Endothelial cell of umbilical vein (primary cell): ENCODE results near the gene MAMDC4. TPM values are rescaled to one million over a fixed set of nuclear protein-coding genes. Genes with fewer than 3 reads are reported as not detected.

Source experiments
- BruUV-seq: library from RNA; stranded (reverse); fragments of 400-500 nt; replicated peaks from 2 replicates; lab custom pipeline; 2021; lab: Mats Ljungman, UMichigan
- CTCF ChIA-PET: fragments of 300-600, 350-600 bp; sonication (Branson Sonifier 250); formaldehyde crosslinking; loops from one replicate; lab custom pipeline; 2021; ENCODE audit warnings: antibody characterized with exemption, inconsistent platforms; lab: Charles Lee
- POLR2A ChIA-PET: fragments of 300-600, 350-600 bp; sonication (Branson Sonifier 250); formaldehyde crosslinking; loops from one replicate; lab custom pipeline; 2021; ENCODE audit warnings: antibody characterized with exemption, inconsistent platforms; lab: Charles Lee
- DNase-seq: peaks from one replicate; pipeline ENCODE4 v3.0.0-alpha.2; 2011; ENCODE audit warnings: low read depth, low spot score
- FAIRE-seq: peaks from 2 replicates; lab custom pipeline; 2011; peaks lifted over from hg19 to GRCh38; lab: Jason Lieb, UNC
- H2AFZ ChIP-seq: 2 replicates; pipeline ENCODE4 v1.6.0; 2012; ENCODE audit warnings: low read depth, low read length, control low read depth, inconsistent platforms
- H3K27ac ChIP-seq: 2 replicates; pipeline ENCODE4 v1.5.1; 2011; ENCODE audit warnings: low read depth, mild to moderate bottlenecking, control low read depth, low read length, moderate library complexity; ENCODE audit not compliant: insufficient read depth
- H3K27me3 ChIP-seq, 2 experiments: 2 replicates each; pipeline versions ENCODE4 v1.6.0 to v1.6.1; 2011; ENCODE audit warnings: low read length in 2 of 2, mixed read lengths in 1 of 2; ENCODE audit not compliant: control insufficient read depth in 2 of 2, insufficient read depth in 2 of 2
- H3K36me3 ChIP-seq, 2 experiments: 2 replicates in 1 of 2; 3 replicates in 1 of 2; pipeline ENCODE4 v1.5.1; 2011; ENCODE audit warnings: low read length in 2 of 2, mild to moderate bottlenecking in 1 of 2, moderate library complexity in 1 of 2; ENCODE audit not compliant: control insufficient read depth in 2 of 2, insufficient read depth in 2 of 2; ENCODE audit errors: extremely low read depth in 1 of 2
- H3K4me1 ChIP-seq: 3 replicates; pipeline ENCODE4 v1.5.1; 2011; ENCODE audit warnings: mild to moderate bottlenecking, low read length; ENCODE audit not compliant: control insufficient read depth, insufficient read depth; ENCODE audit errors: extremely low read depth
- H3K4me2 ChIP-seq: 2 replicates; pipeline ENCODE4 v1.6.1; 2011; ENCODE audit warnings: low read length, control low read depth, mixed read lengths; ENCODE audit not compliant: insufficient read depth
- H3K4me3 ChIP-seq, 3 experiments: fragments of 200-600 bp in 1 of 3; sonication (generic), shearing (Covaris generic) in 1 of 3; replicated peaks in 1 of 3; 2 replicates each; pipeline ENCODE4 v1.5.1; 2011 to 2016; ENCODE audit warnings: control low read depth in 3 of 3, low read length in 3 of 3, mild to moderate bottlenecking in 2 of 3, inconsistent platforms in 1 of 3, low read depth in 1 of 3, moderate library complexity in 1 of 3; ENCODE audit not compliant: insufficient read depth in 1 of 3
- H3K79me2 ChIP-seq: 2 replicates; pipeline ENCODE4 v1.6.0; 2012; ENCODE audit warnings: low read length, inconsistent platforms; ENCODE audit not compliant: control insufficient read depth, insufficient read depth
- H3K9ac ChIP-seq: replicated peaks from 2 replicates; pipeline ENCODE3; 2011; ENCODE audit warnings: low read length, control low read depth; ENCODE audit not compliant: insufficient read depth; ENCODE audit errors: extremely low read depth
- H3K9me1 ChIP-seq: replicated peaks from 3 replicates; pipeline ENCODE4 v1.6.0; 2011; ENCODE audit warnings: mild to moderate bottlenecking, low read length; ENCODE audit not compliant: control insufficient read depth, insufficient read depth; ENCODE audit errors: extremely low read depth
- H3K9me3 ChIP-seq: replicated peaks from 2 replicates; pipeline ENCODE4 v1.5.1; 2012; ENCODE audit warnings: low read length, inconsistent platforms; ENCODE audit not compliant: control insufficient read depth, insufficient read depth
- H4K20me1 ChIP-seq: replicated peaks from 2 replicates; pipeline ENCODE3; 2011; ENCODE audit warnings: mild to moderate bottlenecking, low read length; ENCODE audit not compliant: control insufficient read depth, insufficient read depth; ENCODE audit errors: extremely low read depth
- EZH2 ChIP-seq: IDR thresholded peaks from 2 replicates; pipeline ENCODE4 v1.6.1; 2012; ENCODE audit warnings: borderline replicate concordance, low read depth, mild to moderate bottlenecking, moderate library complexity, low read length, inconsistent platforms; ENCODE audit not compliant: severe bottlenecking
- FOS ChIP-seq: IDR thresholded peaks from 2 replicates; pipeline ENCODE4 v1.6.1; 2011; ENCODE audit warnings: mild to moderate bottlenecking, low read length, moderate library complexity, borderline replicate concordance; ENCODE audit not compliant: insufficient read depth
- GATA2 ChIP-seq: IDR thresholded peaks from 2 replicates; pipeline ENCODE4 v1.7.0; 2011; ENCODE audit warnings: low read depth, mild to moderate bottlenecking, moderate library complexity, mixed read lengths, low read length; ENCODE audit not compliant: insufficient read length, insufficient read depth
- JUN ChIP-seq: IDR thresholded peaks from 2 replicates; pipeline ENCODE4 v1.6.1; 2011; ENCODE audit warnings: borderline replicate concordance, low read depth; ENCODE audit not compliant: insufficient read length, insufficient read depth
- MYC ChIP-seq: IDR thresholded peaks from one replicate; pipeline ENCODE4 v1.6.1; 2011; ENCODE audit warnings: mild to moderate bottlenecking, low read depth, low read length
- POLR2A ChIP-seq: IDR thresholded peaks from 2 replicates; pipeline ENCODE4 v1.6.1; 2012; ENCODE audit warnings: low read depth, mild to moderate bottlenecking, control low read depth, low read length
- POLR2AphosphoS5 ChIP-seq: IDR thresholded peaks from 2 replicates; pipeline ENCODE4 v1.6.1; 2012; ENCODE audit warnings: low read depth, mild to moderate bottlenecking, control low read depth, low read length, moderate library complexity; ENCODE audit not compliant: insufficient read depth
- dilution Hi-C: fragments of 300-500 bp; cut with MboI; formaldehyde crosslinking; loops from one replicate; pipeline ENCODE4 v1.15.0; 2019; ENCODE audit warnings: low sequenced_read_pairs; ENCODE audit not compliant: extremely low pct_ligation_motif_present
- intact Hi-C: fragments of 100-400 bp; cut with micrococcal nuclease; formaldehyde crosslinking; loops from one replicate; pipeline ENCODE4 v1.10.0; 2022
- polyA plus RNA-seq, 4 experiments: library from polyadenylated mRNA; depleted of rRNA in 3 of 4; stranded (reverse) in 3 of 4; unstranded in 1 of 4; fragments of >200 nt; gene quantifications; 2 replicates each; pipeline versions ENCODE4 v1.2.1 to v1.2.3, GENCODE V29; 2011 to 2012; ENCODE audit warnings: missing spikeins in 1 of 4
- total RNA-seq: library from RNA; stranded (reverse); gene quantifications from 2 replicates; pipeline ENCODE4 v1.2.3, GENCODE V29; 2021
- TF ChIP-seq, protein P1 (sequence below), 2 donors: IDR thresholded peaks; 1 replicate in 1 of 2; 2 replicates in 1 of 2; pipeline ENCODE4 v1.5.1; 2011; ENCODE audit warnings: low read length in 2 of 2, mild to moderate bottlenecking in 2 of 2, moderate library complexity in 2 of 2, control low read depth in 1 of 2, inconsistent platforms in 1 of 2, low read depth in 1 of 2; ENCODE audit not compliant: insufficient read depth in 1 of 2; ENCODE audit errors: extremely low read depth in 1 of 2
- TF ChIP-seq, protein P2 (sequence below): IDR thresholded peaks from 2 replicates; pipeline ENCODE4 v1.6.1; 2011; ENCODE audit not compliant: insufficient read depth, insufficient read length

The MAMDC4 gene
- total and polyA plus RNA-seq, 2 donors (not counting 3 experiments of a cell fraction or from before 2014, with no cell fraction given) = 3.6 to 7.2 TPM

DNA sequence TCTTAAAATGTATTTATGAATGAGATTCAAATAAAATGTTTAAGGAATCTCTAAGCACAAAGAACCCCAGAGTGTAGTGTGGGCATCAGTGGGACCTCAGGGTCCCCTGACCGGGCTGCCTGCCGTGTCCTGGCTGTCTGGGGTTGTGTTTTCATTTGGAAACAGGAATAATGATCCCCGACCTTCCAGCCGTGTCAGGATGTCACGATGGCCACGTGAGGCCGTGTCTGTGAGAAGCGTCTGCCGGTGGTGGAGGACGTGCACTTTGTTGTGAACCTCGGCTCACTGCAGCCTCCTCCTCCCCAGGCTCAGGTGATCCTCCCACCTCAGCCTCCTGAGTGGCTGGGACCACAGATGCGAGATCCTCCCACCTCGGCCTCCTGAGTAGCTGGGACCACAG lies 38.5 kb downstream of the MAMDC4 start:
- peaks cover 74% of the 10 kb centered on the region for H3K79me2 ChIP-seq
- POLR2A ChIA-PET = no interaction called here
- no peaks in the 10 kb centered on the region for H3K27me3 ChIP-seq
- no peak overlapping the region for H3K4me2 ChIP-seq
- no peak for TF ChIP-seq MYC
- no peak for TF ChIP-seq POLR2AphosphoS5
- no peak for TF ChIP-seq FOS
- no peak for TF ChIP-seq GATA2
- TF ChIP-seq, protein P1, sequence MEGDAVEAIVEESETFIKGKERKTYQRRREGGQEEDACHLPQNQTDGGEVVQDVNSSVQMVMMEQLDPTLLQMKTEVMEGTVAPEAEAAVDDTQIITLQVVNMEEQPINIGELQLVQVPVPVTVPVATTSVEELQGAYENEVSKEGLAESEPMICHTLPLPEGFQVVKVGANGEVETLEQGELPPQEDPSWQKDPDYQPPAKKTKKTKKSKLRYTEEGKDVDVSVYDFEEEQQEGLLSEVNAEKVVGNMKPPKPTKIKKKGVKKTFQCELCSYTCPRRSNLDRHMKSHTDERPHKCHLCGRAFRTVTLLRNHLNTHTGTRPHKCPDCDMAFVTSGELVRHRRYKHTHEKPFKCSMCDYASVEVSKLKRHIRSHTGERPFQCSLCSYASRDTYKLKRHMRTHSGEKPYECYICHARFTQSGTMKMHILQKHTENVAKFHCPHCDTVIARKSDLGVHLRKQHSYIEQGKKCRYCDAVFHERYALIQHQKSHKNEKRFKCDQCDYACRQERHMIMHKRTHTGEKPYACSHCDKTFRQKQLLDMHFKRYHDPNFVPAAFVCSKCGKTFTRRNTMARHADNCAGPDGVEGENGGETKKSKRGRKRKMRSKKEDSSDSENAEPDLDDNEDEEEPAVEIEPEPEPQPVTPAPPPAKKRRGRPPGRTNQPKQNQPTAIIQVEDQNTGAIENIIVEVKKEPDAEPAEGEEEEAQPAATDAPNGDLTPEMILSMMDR (IDR thresholded peaks at IDR 0.05; ENCODE audit: extremely low read depth in 1 of 2, insufficient read depth in 1 of 2, low read depth in 1 of 2, low read length in 2 of 2) = no peak
- no peak for TF ChIP-seq EZH2
- peaks cover 0 to 2% of the 10 kb centered on the region in 2 experiments for H3K36me3 ChIP-seq
- H3K9me1 ChIP-seq = no peaks in the 10 kb centered on the region
- H2AFZ ChIP-seq = no peak overlapping the region
- H3K4me3 ChIP-seq = no peak overlapping the region
- H3K4me1 ChIP-seq = peaks cover 7% of the 10 kb centered on the region
- H3K27ac ChIP-seq = no peak overlapping the region
- BruUV-seq = no TSS peak
- no peak overlapping the region for H3K9ac ChIP-seq
- DNase-seq (no peak), FAIRE-seq (no peak)
- no peaks in the 10 kb centered on the region for H3K9me3 ChIP-seq
- CTCF ChIA-PET = no interaction called here
- intact Hi-C loops = no loop called here
- H4K20me1 ChIP-seq = no peaks in the 10 kb centered on the region
- dilution Hi-C loops = no loop called here

DNA sequence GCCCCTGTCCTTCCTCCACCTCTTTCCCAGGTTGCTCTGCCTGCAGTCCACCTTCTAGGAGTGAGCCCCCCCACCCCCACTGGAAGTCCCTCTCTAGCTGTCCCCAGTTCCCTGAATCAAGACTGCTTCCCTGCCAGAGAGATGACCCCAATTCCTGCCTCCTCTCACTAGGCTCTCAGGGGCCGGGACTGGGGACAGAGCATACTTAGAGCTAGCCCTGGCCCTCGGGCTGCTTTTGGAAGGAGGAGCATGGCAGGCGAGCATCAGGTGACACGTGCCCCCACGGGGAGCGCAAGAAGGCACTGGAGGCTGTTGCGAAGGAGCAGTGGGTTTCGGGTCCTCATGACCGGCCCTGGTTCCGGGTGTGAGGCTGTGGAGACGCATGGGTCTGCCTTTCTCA lies 43.9 kb downstream of the MAMDC4 start:
- intact Hi-C loops (no loop called here), dilution Hi-C loops (no loop called here)
- Histone ChIP-seq H3K27ac (no peak overlapping the region), H3K9me3 (no peaks in the 10 kb centered on the region), H3K4me2 (no peak overlapping the region), H4K20me1 (no peaks in the 10 kb centered on the region), H3K79me2 (peaks cover 44% of the 10 kb centered on the region), H2AFZ (no peak overlapping the region), H3K9me1 (no peaks in the 10 kb centered on the region), H3K4me3 (no peak overlapping the region), H3K4me1 (peaks cover 2% of the 10 kb centered on the region), H3K36me3 (peaks cover 2 to 12% of the 10 kb centered on the region in 2 experiments), H3K9ac (no peak overlapping the region), H3K27me3 (no peaks in the 10 kb centered on the region)
- no peak for FAIRE-seq
- no peak for DNase-seq
- no TSS peak for BruUV-seq
- POLR2A ChIA-PET = no interaction called here
- no peak for TF ChIP-seq POLR2A
- TF ChIP-seq JUN = no peak
- TF ChIP-seq, protein P2, sequence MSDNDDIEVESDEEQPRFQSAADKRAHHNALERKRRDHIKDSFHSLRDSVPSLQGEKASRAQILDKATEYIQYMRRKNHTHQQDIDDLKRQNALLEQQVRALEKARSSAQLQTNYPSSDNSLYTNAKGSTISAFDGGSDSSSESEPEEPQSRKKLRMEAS = no peak
- no peak for TF ChIP-seq POLR2AphosphoS5
- no peak for TF ChIP-seq MYC
- no peak for TF ChIP-seq GATA2
- TF ChIP-seq EZH2 = no peak
- TF ChIP-seq FOS = no peak
- CTCF ChIA-PET = interaction anchor here (1.0 kb wide), 1 partner anchor 43 kb away, joined by 3 read pairs; no protein-coding TSS in a partner anchor
